GM12891 (cell line): ENCODE data around the gene SH3GL2.

Experiments
- PAX5 ChIP-seq: IDR thresholded peaks from 2 replicates; pipeline ENCODE4 v1.6.1; 2011; ENCODE audit warnings: low read length, moderate library complexity, mild to moderate bottlenecking; ENCODE audit not compliant: insufficient read depth, severe bottlenecking
- POLR2A ChIP-seq: IDR thresholded peaks from 2 replicates; pipeline ENCODE4 v1.6.1; 2011; ENCODE audit warnings: low read depth, low read length, control low read depth
- POLR2AphosphoS5 ChIP-seq: IDR thresholded peaks from 2 replicates; pipeline ENCODE4 v1.6.1; 2011; ENCODE audit warnings: low read depth, low read length, control low read depth
- POU2F2 ChIP-seq: IDR thresholded peaks from 2 replicates; pipeline ENCODE4 v1.6.1; 2011; ENCODE audit warnings: low read depth, mild to moderate bottlenecking, control low read depth, low read length, moderate library complexity
- SPI1 ChIP-seq: IDR thresholded peaks from 2 replicates; pipeline ENCODE4 v1.6.1; 2011; ENCODE audit warnings: low read depth, low read length, control low read depth
- TAF1 ChIP-seq: IDR thresholded peaks from 2 replicates; pipeline ENCODE4 v1.6.1; 2011; ENCODE audit warnings: low read depth, low read length, control low read depth

- TF ChIP-seq POLR2AphosphoS5 = no peak
- TF ChIP-seq POLR2A = no peak
- no peak for TF ChIP-seq SPI1
- no peak for TF ChIP-seq PAX5
- TF ChIP-seq POU2F2 = no peak
- no peak for TF ChIP-seq TAF1
Measured at GRCh38 chr9:17625644-17626388, 47.0 kb downstream of the SH3GL2 start.
